ENCODE measurements around the gene WDR89.

DNA sequence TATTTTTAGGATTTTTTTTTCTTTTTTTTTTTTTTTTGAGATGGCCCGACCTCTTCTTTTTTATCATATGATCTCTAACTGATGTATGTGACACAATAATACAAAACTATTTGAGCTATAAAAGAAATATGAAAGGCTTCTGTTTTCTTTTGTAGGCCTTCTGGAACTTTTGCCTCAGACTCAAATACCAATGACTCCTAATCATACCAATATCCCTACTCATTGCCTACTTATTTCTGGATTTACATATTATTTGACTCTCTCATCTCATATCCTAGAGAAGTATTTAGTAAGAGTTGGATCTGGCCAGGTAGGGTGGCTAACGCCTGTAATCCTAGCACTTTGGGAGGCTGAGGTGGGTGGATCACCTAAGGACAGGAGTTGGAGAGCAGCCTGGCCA lies 12.7 kb upstream of the WDR89 start:
- TF ChIP-seq, protein P1, sequence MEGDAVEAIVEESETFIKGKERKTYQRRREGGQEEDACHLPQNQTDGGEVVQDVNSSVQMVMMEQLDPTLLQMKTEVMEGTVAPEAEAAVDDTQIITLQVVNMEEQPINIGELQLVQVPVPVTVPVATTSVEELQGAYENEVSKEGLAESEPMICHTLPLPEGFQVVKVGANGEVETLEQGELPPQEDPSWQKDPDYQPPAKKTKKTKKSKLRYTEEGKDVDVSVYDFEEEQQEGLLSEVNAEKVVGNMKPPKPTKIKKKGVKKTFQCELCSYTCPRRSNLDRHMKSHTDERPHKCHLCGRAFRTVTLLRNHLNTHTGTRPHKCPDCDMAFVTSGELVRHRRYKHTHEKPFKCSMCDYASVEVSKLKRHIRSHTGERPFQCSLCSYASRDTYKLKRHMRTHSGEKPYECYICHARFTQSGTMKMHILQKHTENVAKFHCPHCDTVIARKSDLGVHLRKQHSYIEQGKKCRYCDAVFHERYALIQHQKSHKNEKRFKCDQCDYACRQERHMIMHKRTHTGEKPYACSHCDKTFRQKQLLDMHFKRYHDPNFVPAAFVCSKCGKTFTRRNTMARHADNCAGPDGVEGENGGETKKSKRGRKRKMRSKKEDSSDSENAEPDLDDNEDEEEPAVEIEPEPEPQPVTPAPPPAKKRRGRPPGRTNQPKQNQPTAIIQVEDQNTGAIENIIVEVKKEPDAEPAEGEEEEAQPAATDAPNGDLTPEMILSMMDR (conservative IDR thresholded peaks at IDR 0.05): no peak
- TF ChIP-seq EZH2 (IDR thresholded peaks at IDR 0.05; ENCODE audit: low read depth): no peak

All from PC-9 (cell line).